PFSK-1 (cell line): ENCODE results near the gene PATL1.

Source experiments
- POLR2AphosphoS5 ChIP-seq: IDR thresholded peaks from 2 replicates; pipeline ENCODE4 v1.6.1; 2012; ENCODE audit warnings: low read depth, mild to moderate bottlenecking, control low read depth, low read length, moderate library complexity
- TAF1 ChIP-seq: IDR thresholded peaks from 2 replicates; pipeline ENCODE4 v1.6.1; 2012; ENCODE audit warnings: low read length, control low read depth, borderline replicate concordance; ENCODE audit not compliant: insufficient read depth
- TF ChIP-seq, protein P1 (sequence below), 2 experiments: IDR thresholded peaks; 2 replicates each; pipeline versions ENCODE4 v1.6.1 to v1.8.0; 2011 to 2012; ENCODE audit warnings: low read depth in 2 of 2, low read length in 2 of 2, control low read depth in 1 of 2, inconsistent platforms in 1 of 2, mild to moderate bottlenecking in 1 of 2, moderate library complexity in 1 of 2; ENCODE audit not compliant: insufficient read depth in 1 of 2

DNA sequence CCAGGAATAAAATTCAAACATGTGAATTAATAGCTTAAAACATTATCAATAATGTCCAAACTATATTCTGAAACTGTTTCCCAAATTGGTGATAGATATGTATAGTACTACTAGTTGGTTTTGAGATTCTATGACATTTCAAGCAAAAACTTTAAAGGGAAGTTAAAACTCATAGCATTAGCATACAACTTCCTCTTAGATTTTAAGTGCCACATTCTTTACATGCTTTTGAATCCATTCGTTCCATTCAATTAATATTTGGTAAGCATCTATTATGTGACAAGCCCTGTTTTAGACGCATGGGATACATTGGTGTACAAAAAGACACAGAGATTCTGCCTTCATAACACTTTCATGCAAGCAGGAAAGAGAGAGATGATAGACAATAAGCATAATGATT lies 8.9 kb downstream of the PATL1 start:
- TF ChIP-seq TAF1, result no peak
- TF ChIP-seq, protein P1, sequence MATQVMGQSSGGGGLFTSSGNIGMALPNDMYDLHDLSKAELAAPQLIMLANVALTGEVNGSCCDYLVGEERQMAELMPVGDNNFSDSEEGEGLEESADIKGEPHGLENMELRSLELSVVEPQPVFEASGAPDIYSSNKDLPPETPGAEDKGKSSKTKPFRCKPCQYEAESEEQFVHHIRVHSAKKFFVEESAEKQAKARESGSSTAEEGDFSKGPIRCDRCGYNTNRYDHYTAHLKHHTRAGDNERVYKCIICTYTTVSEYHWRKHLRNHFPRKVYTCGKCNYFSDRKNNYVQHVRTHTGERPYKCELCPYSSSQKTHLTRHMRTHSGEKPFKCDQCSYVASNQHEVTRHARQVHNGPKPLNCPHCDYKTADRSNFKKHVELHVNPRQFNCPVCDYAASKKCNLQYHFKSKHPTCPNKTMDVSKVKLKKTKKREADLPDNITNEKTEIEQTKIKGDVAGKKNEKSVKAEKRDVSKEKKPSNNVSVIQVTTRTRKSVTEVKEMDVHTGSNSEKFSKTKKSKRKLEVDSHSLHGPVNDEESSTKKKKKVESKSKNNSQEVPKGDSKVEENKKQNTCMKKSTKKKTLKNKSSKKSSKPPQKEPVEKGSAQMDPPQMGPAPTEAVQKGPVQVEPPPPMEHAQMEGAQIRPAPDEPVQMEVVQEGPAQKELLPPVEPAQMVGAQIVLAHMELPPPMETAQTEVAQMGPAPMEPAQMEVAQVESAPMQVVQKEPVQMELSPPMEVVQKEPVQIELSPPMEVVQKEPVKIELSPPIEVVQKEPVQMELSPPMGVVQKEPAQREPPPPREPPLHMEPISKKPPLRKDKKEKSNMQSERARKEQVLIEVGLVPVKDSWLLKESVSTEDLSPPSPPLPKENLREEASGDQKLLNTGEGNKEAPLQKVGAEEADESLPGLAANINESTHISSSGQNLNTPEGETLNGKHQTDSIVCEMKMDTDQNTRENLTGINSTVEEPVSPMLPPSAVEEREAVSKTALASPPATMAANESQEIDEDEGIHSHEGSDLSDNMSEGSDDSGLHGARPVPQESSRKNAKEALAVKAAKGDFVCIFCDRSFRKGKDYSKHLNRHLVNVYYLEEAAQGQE (IDR thresholded peaks at IDR 0.05; ENCODE audit: insufficient read depth in 1 of 2, low read depth in 2 of 2, low read length in 2 of 2), result no peak
- no peak for TF ChIP-seq POLR2AphosphoS5
